Posterior cingulate gyrus (tissue), 11 donors: Measurements from ENCODE around the gene DDR1.
A peak's percentile ranks its signal among the peaks of the same experiment; 100 is the strongest.
"Not testable (repeated sequence)": the region's sequence is repeated elsewhere in the genome, so short reads cannot be mapped to it uniquely, and the experiment has no call there.

Experiments
- DNase-seq, 10 donors: peaks; one replicate each; pipeline versions ENCODE4 v3.0.0 to v3.0.0-alpha.2; 2020 to 2021; ENCODE audit warnings: mixed read lengths in 3 of 10
- intact Hi-C: fragments of 100-400 bp; cut with DNase I; formaldehyde crosslinking; loops from one replicate; pipeline ENCODE4 v1.15.1; 2023

The DDR1 gene

GRCh38 chr6:30852459-30852858, 31.9 kb upstream of the DDR1 start:
- intact Hi-C loops, DNase-seq: not testable (repeated sequence)

- intact Hi-C loops: no loop called here
- no peak for DNase-seq
Measured at GRCh38 chr6:30854285-30855040, 29.9 kb upstream of the DDR1 start.

- intact Hi-C loops: no loop called here
- DNase-seq: no peak
Measured at GRCh38 chr6:30855429-30856075, 28.8 kb upstream of the DDR1 start.

GRCh38 chr6:30857112-30857511, 27.2 kb upstream of the DDR1 start:
- DNase-seq: no peak
- intact Hi-C loops: no loop called here

GRCh38 chr6:30857549-30857948, 26.8 kb upstream of the DDR1 start:
- intact Hi-C loops: no loop called here
- no peak for DNase-seq

GRCh38 chr6:30859726-30860125, 24.6 kb upstream of the DDR1 start:
- DNase-seq, intact Hi-C loops: not testable (repeated sequence)

GRCh38 chr6:30861257-30862048, 22.9 kb upstream of the DDR1 start:
- DNase-seq: no peak
- intact Hi-C loops: no loop called here

- intact Hi-C loops: no loop called here
- DNase-seq: no peak
Measured at GRCh38 chr6:30862156-30862875, 22.0 kb upstream of the DDR1 start.

GRCh38 chr6:30864325-30864724, 20.0 kb upstream of the DDR1 start:
- intact Hi-C loops: no loop called here
- DNase-seq: no peak

- DNase-seq, intact Hi-C loops: not testable (repeated sequence)
Measured at GRCh38 chr6:30869241-30869749, 15.0 kb upstream of the DDR1 start.

GRCh38 chr6:30870546-30870945, 13.8 kb upstream of the DDR1 start:
- no peak for DNase-seq
- intact Hi-C loops: no loop called here

- no peak for DNase-seq
- intact Hi-C loops: no loop called here
Measured at GRCh38 chr6:30871592-30872183, 12.6 kb upstream of the DDR1 start.

GRCh38 chr6:30873137-30873640, 11.1 kb upstream of the DDR1 start:
- intact Hi-C loops: no loop called here
- no peak for DNase-seq

GRCh38 chr6:30873795-30874194, 10.5 kb upstream of the DDR1 start:
- DNase-seq, intact Hi-C loops: not testable (repeated sequence)

GRCh38 chr6:30875244-30876038, 8.9 kb upstream of the DDR1 start:
- intact Hi-C loops: loop anchor here (5.0 kb wide), 1 partner anchor 133 kb away; the partner anchor contains the start of genes FLOT1 and IER3
- no peak for DNase-seq

- intact Hi-C loops: loop anchor here (5.0 kb wide), 1 partner anchor 134 kb away; the partner anchor contains the start of genes FLOT1 and IER3
- no peak for DNase-seq
Measured at GRCh38 chr6:30876039-30876730, 8.1 kb upstream of the DDR1 start.

- peak; percentile 74 to 97 (median 89) for DNase-seq
- intact Hi-C loops: loop anchor here (1.0 to 5.0 kb wide), 2 partner anchors 49 to 135 kb away; partner anchors contain the start of genes FLOT1 and IER3
Measured at GRCh38 chr6:30877419-30878262, 6.7 kb upstream of the DDR1 start.
